CD14-positive monocyte (primary cell): ENCODE results near the gene MAP3K6. TPM values are rescaled to one million over a fixed set of nuclear protein-coding genes. Genes with fewer than 3 reads are reported as not detected.

ENCODE experiments used
- DNase-seq, 3 donors: peaks; one replicate each; pipeline ENCODE4 v3.0.0-alpha.2; 2011 to 2022
- H2AFZ ChIP-seq: 2 replicates; pipeline ENCODE4 v1.6.0; 2012; ENCODE audit warnings: mild to moderate bottlenecking, low read depth, low read length, inconsistent platforms; ENCODE audit not compliant: insufficient read depth, poor library complexity, severe bottlenecking
- H3K27ac ChIP-seq, 2 donors: 1 replicate in 1 of 2; 2 replicates in 1 of 2; pipeline ENCODE4 v1.5.1; 2012 to 2013; ENCODE audit warnings: low read length in 2 of 2, control low read depth in 1 of 2, inconsistent platforms in 1 of 2, low read depth in 1 of 2, mild to moderate bottlenecking in 1 of 2
- H3K27me3 ChIP-seq, 2 donors: one replicate each; pipeline versions ENCODE4 v1.6.0 to v1.6.1; 2011 to 2013; ENCODE audit warnings: low read length in 2 of 2; ENCODE audit not compliant: control insufficient read depth in 2 of 2, insufficient read depth in 2 of 2
- H3K36me3 ChIP-seq, 2 donors: replicated peaks in 1 of 2; 1 replicate in 1 of 2; 2 replicates in 1 of 2; pipeline versions ENCODE4 v1.5.1 to v1.6.1; 2012 to 2013; ENCODE audit warnings: low read length in 2 of 2, control low read depth in 1 of 2, inconsistent platforms in 1 of 2, mild to moderate bottlenecking in 1 of 2; ENCODE audit not compliant: insufficient read depth in 2 of 2, control insufficient read depth in 1 of 2
- H3K4me1 ChIP-seq, 2 donors: 1 replicate in 1 of 2; 2 replicates in 1 of 2; pipeline versions ENCODE4 v1.5.1 to v1.6.1; 2012 to 2013; ENCODE audit warnings: low read length in 2 of 2, control low read depth in 1 of 2, inconsistent platforms in 1 of 2, mild to moderate bottlenecking in 1 of 2, moderate library complexity in 1 of 2; ENCODE audit not compliant: insufficient read depth in 2 of 2, control insufficient read depth in 1 of 2
- H3K4me2 ChIP-seq: replicated peaks from 2 replicates; pipeline ENCODE3; 2012; ENCODE audit warnings: low read length, moderate library complexity, mild to moderate bottlenecking; ENCODE audit not compliant: poor library complexity, severe bottlenecking; ENCODE audit errors: extremely low read depth
- H3K4me3 ChIP-seq, 3 experiments: fragments of 200-600 bp in 1 of 3; sonication (generic) in 1 of 3; replicated peaks in 1 of 3; 1 replicate in 2 of 3; 2 replicates in 1 of 3; pipeline ENCODE4 v1.5.1; 2011 to 2013; ENCODE audit warnings: low read length in 3 of 3, mild to moderate bottlenecking in 3 of 3, control low read depth in 2 of 3, low read depth in 2 of 3, inconsistent platforms in 1 of 3, moderate library complexity in 1 of 3
- H3K79me2 ChIP-seq: 2 replicates; pipeline ENCODE4 v1.6.0; 2012; ENCODE audit warnings: mild to moderate bottlenecking, control low read depth, inconsistent platforms, low read length, moderate library complexity; ENCODE audit not compliant: insufficient read depth
- H3K9ac ChIP-seq: 2 replicates; pipeline ENCODE4 v1.6.0; 2017; ENCODE audit warnings: low read length, mild to moderate bottlenecking; ENCODE audit not compliant: insufficient read depth, poor library complexity, severe bottlenecking
- H3K9me3 ChIP-seq, 2 donors: replicated peaks in 1 of 2; 1 replicate in 1 of 2; 2 replicates in 1 of 2; pipeline versions ENCODE4 v1.5.1 to v1.6.1; 2012 to 2013; ENCODE audit warnings: low read length in 2 of 2, control low read depth in 1 of 2; ENCODE audit not compliant: control insufficient read depth in 1 of 2, insufficient read depth in 1 of 2
- H4K20me1 ChIP-seq: 2 replicates; pipeline ENCODE4 v1.6.0; 2012; ENCODE audit warnings: mild to moderate bottlenecking, low read length, control low read depth, moderate library complexity; ENCODE audit not compliant: insufficient read depth
- H3K27ac Mint-ChIP-seq, 7 donors: one replicate each; pipeline ENCODE4 v1.8.0; 2020; ENCODE audit warnings: mild to moderate bottlenecking in 7 of 7, mixed read lengths in 7 of 7, moderate library complexity in 6 of 7, inconsistent platforms in 2 of 7
- H3K27me3 Mint-ChIP-seq, 3 donors: one replicate each; pipeline ENCODE4 v1.8.0; 2021 to 2022; ENCODE audit warnings: low read depth in 3 of 3, mild to moderate bottlenecking in 3 of 3, mixed read lengths in 3 of 3, moderate library complexity in 3 of 3, inconsistent platforms in 1 of 3
- H3K36me3 Mint-ChIP-seq, 2 donors: one replicate each; pipeline ENCODE4 v1.8.0; 2020; ENCODE audit warnings: mixed read lengths in 2 of 2, inconsistent platforms in 1 of 2, mild to moderate bottlenecking in 1 of 2
- H3K4me1 Mint-ChIP-seq: one replicate; pipeline ENCODE4 v1.8.0; 2020; ENCODE audit warnings: mild to moderate bottlenecking, mixed read lengths
- H3K4me3 Mint-ChIP-seq, 2 donors: one replicate each; pipeline ENCODE4 v1.8.0; 2020; ENCODE audit warnings: mild to moderate bottlenecking in 2 of 2, mixed read lengths in 2 of 2, moderate library complexity in 1 of 2
- H3K9me3 Mint-ChIP-seq, 7 donors: one replicate each; pipeline ENCODE4 v1.8.0; 2020 to 2022; ENCODE audit warnings: mixed read lengths in 7 of 7, mild to moderate bottlenecking in 6 of 7, moderate library complexity in 6 of 7, inconsistent platforms in 2 of 7
- CTCF ChIP-seq: fragments of 200-600 bp; IDR thresholded peaks from one replicate; pipeline ENCODE4 v1.8.0; 2022; ENCODE audit warnings: antibody characterized with exemption, mild to moderate bottlenecking
- WGBS: methylation state at CpG from one replicate; pipeline ENCODE4 v1.1.5; 2013; ENCODE audit warnings: missing lambda C conversion rate; ENCODE audit not compliant: insufficient coverage; 5-methylcytosine and 5-hydroxymethylcytosine counted together
- intact Hi-C, 2 donors: fragments of 100-400 bp; cut with micrococcal nuclease; formaldehyde crosslinking; loops; one replicate each; pipeline versions ENCODE4 v1.15.0 to v1.15.1; 2023
- polyA plus RNA-seq, 3 donors: library from polyadenylated mRNA; depleted of rRNA in 1 of 3; unstranded in 2 of 3; stranded (reverse) in 1 of 3; fragments of 300-500 nt in 2 of 3; fragments of >200 nt in 1 of 3; fragmentation: Illumina TruSeq in 2 of 3; gene quantifications; 1 replicate in 2 of 3; 2 replicates in 1 of 3; pipeline ENCODE4 v1.2.3, GENCODE V29; 2012 to 2021

The MAP3K6 gene
- polyA plus RNA-seq, 3 donors, result 3.2 to 14.8 (median 6.7) TPM

GRCh38 chr1:27357281-27358037, 9.3 kb downstream of the MAP3K6 start:
- Histone ChIP-seq H3K9ac (no peak overlapping the region), H2AFZ (peak overlapping the region; percentile 72), H3K4me1 (peaks cover 21 to 32% of the 10 kb centered on the region in 2 donors)

More at GRCh38 chr1:27357281-27358037, 9.3 kb downstream of the MAP3K6 start:
- H3K27me3 Mint-ChIP-seq, result peaks cover 14 to 35% (median 28%) of the 10 kb centered on the region in 3 donors
- H3K36me3 ChIP-seq, result peaks cover 11 to 27% of the 10 kb centered on the region in 2 donors
- H3K4me3 Mint-ChIP-seq, result peak overlapping the region; percentile 64 to 73
- H3K27ac Mint-ChIP-seq, result no peak overlapping the region
- H3K4me2 ChIP-seq, result peak overlapping the region; percentile 84
- peaks cover 25 to 76% of the 10 kb centered on the region in 2 donors for H3K36me3 Mint-ChIP-seq
- no peaks in the 10 kb centered on the region for H3K79me2 ChIP-seq
- peak overlapping the region; percentile 3 to 64 (median 6) for H3K4me3 ChIP-seq
- WGBS, result 4% methylated on average over 34 of the region's 40 CpGs
- no peak overlapping the region for H3K27ac ChIP-seq
- intact Hi-C loops, result loop anchor here (2.0 to 5.0 kb wide), 2 partner anchors 37 to 40 kb away; no protein-coding TSS in a partner anchor
- no peaks in the 10 kb centered on the region for H3K9me3 ChIP-seq
- H3K27me3 ChIP-seq, result peaks cover 0 to 20% of the 10 kb centered on the region in 2 donors
- peak; percentile 65 to 74 (median 65) for DNase-seq
- H3K9me3 Mint-ChIP-seq, result peaks cover 0 to 2% (median 0%) of the 10 kb centered on the region in 7 donors
- H4K20me1 ChIP-seq, result peaks cover 13% of the 10 kb centered on the region
- TF ChIP-seq CTCF, result peak; percentile 100
- H3K4me1 Mint-ChIP-seq, result peaks cover 28% of the 10 kb centered on the region
